ENCODE data around the gene POLE4.

Gene POLE4

GRCh38 chr2:74948779-74949178 lies 9.7 kb upstream of the POLE4 start:
- Histone ChIP-seq H3K4me2 (no peak overlapping the region), H3K27ac (no peak overlapping the region), H3K9me3 (replicated peaks in 1 of 11) (peaks cover 59 to 66% (median 63%) of the 10 kb centered on the region in 11 experiments), H3K4me1 (peaks cover 0 to 18% (median 0%) of the 10 kb centered on the region in 10 experiments; a peak in 7 of 20 replicates), H3K9ac (no peak overlapping the region), H3K27me3 (no peaks in the 10 kb centered on the region), H4K20me1 (no peaks in the 10 kb centered on the region), H3K36me3 (peaks cover 9 to 30% (median 21%) of the 10 kb centered on the region in 11 experiments; a peak in 21 of 22 replicates), H3K4me3 (no peak overlapping the region)
- no peak for TF ChIP-seq Cebpa-rat (IDR thresholded peaks at IDR 0.05)

- Histone ChIP-seq H3K27ac (no peak overlapping the region), H3K4me1 (peaks cover 0 to 2% (median 0%) of the 10 kb centered on the region in 10 experiments; a peak in 1 of 20 replicates), H3K36me3 (peaks cover 12 to 30% (median 22%) of the 10 kb centered on the region in 11 experiments; a peak in 21 of 22 replicates), H4K20me1 (no peaks in the 10 kb centered on the region), H3K9me3 (replicated peaks in 1 of 11) (peaks cover 62 to 89% (median 71%) of the 10 kb centered on the region in 11 experiments), H3K27me3 (no peaks in the 10 kb centered on the region), H3K4me3 (no peak overlapping the region), H3K9ac (no peak overlapping the region), H3K4me2 (no peak overlapping the region)
- no peak for TF ChIP-seq Cebpa-rat (IDR thresholded peaks at IDR 0.05)
Observed at GRCh38 chr2:74951211-74951754, 7.2 kb upstream of the POLE4 start.

GRCh38 chr2:74952575-74952974 lies 5.9 kb upstream of the POLE4 start:
- H3K4me2 ChIP-seq, result no peak overlapping the region

GRCh38 chr2:74953796-74954499 lies 4.5 kb upstream of the POLE4 start:
- H3K36me3 ChIP-seq, result peaks cover 12 to 22% (median 15%) of the 10 kb centered on the region in 11 experiments; a peak in 20 of 22 replicates
- no peak overlapping the region for H3K4me2 ChIP-seq
- no peaks in the 10 kb centered on the region for H3K27me3 ChIP-seq
- TF ChIP-seq Cebpa-rat (IDR thresholded peaks at IDR 0.05), result no peak
- peaks cover 5 to 10% (median 6%) of the 10 kb centered on the region in 10 experiments; a peak in 17 of 20 replicates for H3K4me1 ChIP-seq
- no peak overlapping the region for H3K4me3 ChIP-seq
- H3K9me3 ChIP-seq (replicated peaks in 1 of 11), result peaks cover 48 to 81% (median 60%) of the 10 kb centered on the region in 11 experiments
- H3K9ac ChIP-seq, result no peak overlapping the region
- H3K27ac ChIP-seq, result no peak overlapping the region
- no peaks in the 10 kb centered on the region for H4K20me1 ChIP-seq

More at GRCh38 chr2:74952575-74952974, 5.9 kb upstream of the POLE4 start:
- peaks cover 61 to 93% (median 71%) of the 10 kb centered on the region in 11 experiments for H3K9me3 ChIP-seq (replicated peaks in 1 of 11)
- no peaks in the 10 kb centered on the region for H3K27me3 ChIP-seq
- no peaks in the 10 kb centered on the region for H4K20me1 ChIP-seq
- H3K36me3 ChIP-seq, result peaks cover 12 to 29% (median 20%) of the 10 kb centered on the region in 11 experiments; a peak in 21 of 22 replicates
- H3K4me3 ChIP-seq, result no peak overlapping the region
- no peak overlapping the region for H3K9ac ChIP-seq
- TF ChIP-seq Cebpa-rat (IDR thresholded peaks at IDR 0.05), result no peak
- no peaks in the 10 kb centered on the region for H3K4me1 ChIP-seq
- no peak overlapping the region for H3K27ac ChIP-seq

- Histone ChIP-seq H3K4me1 (peaks cover 10 to 15% (median 12%) of the 10 kb centered on the region in 10 experiments; a peak in 18 of 20 replicates), H3K27ac (no peak overlapping the region)
- TF ChIP-seq Cebpa-rat (IDR thresholded peaks at IDR 0.05), result no peak
Observed at GRCh38 chr2:74954500-74954874, 4.0 kb upstream of the POLE4 start.

GRCh38 chr2:74957886-74958273 lies 563 bp upstream of the POLE4 start:
- Histone ChIP-seq H3K9ac (peak overlapping the region; percentile 82 to 92 (median 88); a peak in 21 of 22 replicates), H4K20me1 (no peaks in the 10 kb centered on the region), H3K4me2 (peak overlapping the region; percentile 64 to 89 (median 80)), H3K27me3 (no peaks in the 10 kb centered on the region), H3K9me3 (replicated peaks in 1 of 11) (peaks cover 32 to 72% (median 51%) of the 10 kb centered on the region in 11 experiments), H3K4me3 (peak overlapping the region; percentile 58 to 74 (median 64)), H3K4me1 (peaks cover 11 to 17% (median 12%) of the 10 kb centered on the region in 10 experiments; a peak in 18 of 20 replicates), H3K27ac (peak overlapping the region; percentile 82 to 96 (median 92); a peak in 21 of 22 replicates), H3K36me3 (peaks cover 18 to 46% (median 38%) of the 10 kb centered on the region in 11 experiments)
- TF ChIP-seq Cebpa-rat (IDR thresholded peaks at IDR 0.05), result no peak

More at GRCh38 chr2:74954500-74954874, 4.0 kb upstream of the POLE4 start:
- Histone ChIP-seq H3K4me3 (no peak overlapping the region), H3K9me3 (replicated peaks in 1 of 11) (peaks cover 48 to 81% (median 61%) of the 10 kb centered on the region in 11 experiments), H3K36me3 (peaks cover 11 to 24% (median 18%) of the 10 kb centered on the region in 11 experiments), H4K20me1 (no peaks in the 10 kb centered on the region), H3K9ac (no peak overlapping the region), H3K27me3 (no peaks in the 10 kb centered on the region), H3K4me2 (no peak overlapping the region)

- Histone ChIP-seq H3K4me3 (peak overlapping the region; percentile 58 to 74 (median 64)), H3K36me3 (peaks cover 20 to 51% (median 42%) of the 10 kb centered on the region in 11 experiments; a peak in 21 of 22 replicates), H3K9me3 (replicated peaks in 1 of 11) (peaks cover 23 to 69% (median 45%) of the 10 kb centered on the region in 11 experiments), H3K27ac (peak overlapping the region; percentile 82 to 96 (median 92); a peak in 19 of 22 replicates), H4K20me1 (no peaks in the 10 kb centered on the region), H3K4me1 (peaks cover 11 to 17% (median 12%) of the 10 kb centered on the region in 10 experiments; a peak in 18 of 20 replicates), H3K27me3 (no peaks in the 10 kb centered on the region), H3K9ac (peak overlapping the region; percentile 82 to 92 (median 88); a peak in 16 of 22 replicates), H3K4me2 (peak overlapping the region; percentile 64 to 89 (median 80))
- no peak for TF ChIP-seq Cebpa-rat (IDR thresholded peaks at IDR 0.05)
Observed at GRCh38 chr2:74959106-74959751, 786 bp downstream of the POLE4 start.

- Histone ChIP-seq H3K27ac (no peak overlapping the region), H4K20me1 (no peaks in the 10 kb centered on the region), H3K4me2 (no peak overlapping the region), H3K9me3 (replicated peaks in 1 of 11) (peaks cover 13 to 33% (median 26%) of the 10 kb centered on the region in 11 experiments; a peak in 20 of 22 replicates), H3K4me3 (no peak overlapping the region), H3K9ac (no peak overlapping the region), H3K27me3 (no peaks in the 10 kb centered on the region), H3K4me1 (peaks cover 0 to 6% (median 0%) of the 10 kb centered on the region in 10 experiments; a peak in 3 of 20 replicates), H3K36me3 (peaks cover 25 to 59% (median 41%) of the 10 kb centered on the region in 11 experiments)
- no peak for TF ChIP-seq Cebpa-rat (IDR thresholded peaks at IDR 0.05)
Observed at GRCh38 chr2:74966887-74967286, 8.4 kb downstream of the POLE4 start.

Measured in BLaER1 treated with 17β-estradiol and CSF1 and Interleukin-3, amounts not matched to agents 10 nM and 100 nM (cell line).